NT2/D1 (cell line): ENCODE results near the gene KYAT1.
"Not testable (repeated sequence)": the region's sequence is repeated elsewhere in the genome, so short reads cannot be mapped to it uniquely, and the experiment has no call there.

Experiments
- SUZ12 ChIP-seq: IDR thresholded peaks from 2 replicates; pipeline ENCODE4 v1.6.1; 2011; ENCODE audit not compliant: insufficient read length, insufficient read depth; ENCODE audit errors: extremely low read depth
- YY1 ChIP-seq: IDR thresholded peaks from 2 replicates; pipeline ENCODE4 v1.6.1; 2011; ENCODE audit not compliant: insufficient read length, insufficient read depth
- ZNF274 ChIP-seq: IDR thresholded peaks from 2 replicates; pipeline ENCODE4 v1.6.1; 2011; ENCODE audit warnings: mild to moderate bottlenecking, low read depth, low read length

DNA sequence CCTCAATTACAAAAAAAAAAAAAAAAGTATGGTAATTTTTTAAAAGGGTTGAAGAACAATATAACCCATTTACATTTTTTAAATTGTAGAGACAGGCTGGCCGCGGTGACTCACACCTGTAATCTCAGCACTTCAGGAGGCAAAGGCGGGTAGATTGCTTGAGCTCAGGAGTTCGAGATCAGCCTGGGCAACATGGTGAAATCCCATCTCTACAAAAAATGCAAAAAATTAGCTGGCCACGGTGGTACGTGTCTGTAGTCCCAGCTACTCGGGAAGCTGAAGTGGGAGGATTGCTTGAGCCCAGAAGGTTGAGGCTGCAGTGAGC is 10.8 kb downstream of the KYAT1 start:
- TF ChIP-seq ZNF274, SUZ12, YY1: not testable (repeated sequence)
